Testis (tissue), 2 donors: ENCODE data around the gene SYNPO2L.
"Not testable (repeated sequence)": the region's sequence is repeated elsewhere in the genome, so short reads cannot be mapped to it uniquely, and the experiment has no call there.

Experiments used
- CTCF ChIP-seq, 3 experiments: fragments of 450-650 bp in 2 of 3; fragments of 200-600 bp in 1 of 3; sonication (generic) in 1 of 3; IDR thresholded peaks; one replicate each; pipeline ENCODE4 v1.5.1; 2016 to 2019; ENCODE audit warnings: antibody characterized with exemption in 3 of 3, mild to moderate bottlenecking in 2 of 3, moderate library complexity in 1 of 3
- POLR2A ChIP-seq: fragments of 450-650 bp; IDR thresholded peaks from one replicate; pipeline ENCODE4 v1.6.1; 2017; ENCODE audit warnings: antibody characterized with exemption, mild to moderate bottlenecking, moderate library complexity

GRCh38 chr10:73617143-73617542, 38.7 kb downstream of the SYNPO2L start:
- not testable (repeated sequence) for TF ChIP-seq CTCF (IDR thresholded peaks at IDR 0.05); POLR2A
